ENCODE measurements around the gene AP4B1.

GRCh38 chr1:113857776-113858175 is 46.8 kb downstream of the AP4B1 start:
- no peak for TF ChIP-seq EZH2 (IDR thresholded peaks at IDR 0.05; ENCODE audit: borderline replicate concordance)
- TF ChIP-seq, protein P1, sequence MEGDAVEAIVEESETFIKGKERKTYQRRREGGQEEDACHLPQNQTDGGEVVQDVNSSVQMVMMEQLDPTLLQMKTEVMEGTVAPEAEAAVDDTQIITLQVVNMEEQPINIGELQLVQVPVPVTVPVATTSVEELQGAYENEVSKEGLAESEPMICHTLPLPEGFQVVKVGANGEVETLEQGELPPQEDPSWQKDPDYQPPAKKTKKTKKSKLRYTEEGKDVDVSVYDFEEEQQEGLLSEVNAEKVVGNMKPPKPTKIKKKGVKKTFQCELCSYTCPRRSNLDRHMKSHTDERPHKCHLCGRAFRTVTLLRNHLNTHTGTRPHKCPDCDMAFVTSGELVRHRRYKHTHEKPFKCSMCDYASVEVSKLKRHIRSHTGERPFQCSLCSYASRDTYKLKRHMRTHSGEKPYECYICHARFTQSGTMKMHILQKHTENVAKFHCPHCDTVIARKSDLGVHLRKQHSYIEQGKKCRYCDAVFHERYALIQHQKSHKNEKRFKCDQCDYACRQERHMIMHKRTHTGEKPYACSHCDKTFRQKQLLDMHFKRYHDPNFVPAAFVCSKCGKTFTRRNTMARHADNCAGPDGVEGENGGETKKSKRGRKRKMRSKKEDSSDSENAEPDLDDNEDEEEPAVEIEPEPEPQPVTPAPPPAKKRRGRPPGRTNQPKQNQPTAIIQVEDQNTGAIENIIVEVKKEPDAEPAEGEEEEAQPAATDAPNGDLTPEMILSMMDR (IDR thresholded peaks at IDR 0.05; ENCODE audit: poor library complexity): no peak
